SW480 (cell line): Measurements from ENCODE around the gene CLIP4.

Experiments
- DNase-seq: peaks from one replicate; pipeline ENCODE4 v3.0.0-alpha.2; 2016; ENCODE audit warnings: low spot score

CLIP4 gene

DNA sequence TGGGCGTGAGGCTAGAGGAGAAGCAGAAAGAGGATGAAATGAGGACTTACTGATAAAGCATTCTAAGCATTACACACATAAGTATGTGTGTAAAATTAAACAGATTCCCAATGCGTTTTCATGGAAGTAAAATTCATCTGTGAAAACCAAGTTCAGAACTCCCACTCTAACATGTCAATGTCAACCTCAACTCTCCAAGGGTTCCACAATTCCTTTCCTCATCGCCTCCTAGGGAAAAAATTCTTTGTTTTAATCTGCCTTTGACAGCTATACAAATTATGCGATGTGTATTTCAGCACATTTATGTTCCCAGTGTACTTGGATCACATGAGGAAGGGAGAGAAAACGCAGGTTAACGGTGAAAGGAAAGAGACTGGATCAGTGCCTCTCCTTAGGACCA lies 76.6 kb downstream of the CLIP4 start:
- no peak for DNase-seq

DNA sequence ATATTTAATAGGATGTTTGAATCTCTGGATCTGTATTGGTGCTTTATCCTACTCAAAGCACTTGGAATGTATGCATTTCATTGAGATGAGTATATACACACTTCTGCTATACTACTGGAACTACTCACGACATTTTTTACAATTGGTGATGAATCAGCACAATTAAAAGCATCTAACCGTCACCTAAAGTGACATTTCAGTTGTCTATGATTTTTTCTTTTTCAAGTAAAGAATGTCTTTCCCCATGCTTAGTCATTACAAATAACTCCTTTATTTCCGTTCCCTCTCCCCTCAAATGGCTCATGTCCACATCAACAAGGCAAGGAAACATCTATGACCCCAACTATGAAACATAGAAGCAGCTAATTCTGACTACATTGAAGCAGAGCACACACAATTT lies 77.3 kb downstream of the CLIP4 start:
- no peak for DNase-seq

DNA sequence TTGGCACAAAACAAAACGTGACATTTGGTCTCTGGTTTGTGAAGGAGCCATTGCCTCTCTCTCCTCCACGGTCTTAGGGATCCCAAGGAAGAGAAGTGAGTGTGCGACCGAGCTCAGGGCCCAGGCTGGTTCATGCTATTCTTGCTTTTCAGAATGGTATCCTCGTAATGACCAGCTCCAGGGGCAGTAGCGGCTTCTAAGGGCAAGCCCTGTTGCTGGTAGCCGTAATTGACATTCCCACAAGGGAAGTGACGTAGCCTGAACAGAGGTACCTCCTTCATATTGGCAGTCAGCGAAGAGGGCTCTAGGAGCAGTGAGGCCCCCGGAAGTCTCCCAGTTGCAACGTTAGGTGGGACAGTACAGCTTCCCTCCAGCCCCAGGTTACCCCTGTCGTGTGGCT lies 77.9 kb downstream of the CLIP4 start:
- no peak for DNase-seq

DNA sequence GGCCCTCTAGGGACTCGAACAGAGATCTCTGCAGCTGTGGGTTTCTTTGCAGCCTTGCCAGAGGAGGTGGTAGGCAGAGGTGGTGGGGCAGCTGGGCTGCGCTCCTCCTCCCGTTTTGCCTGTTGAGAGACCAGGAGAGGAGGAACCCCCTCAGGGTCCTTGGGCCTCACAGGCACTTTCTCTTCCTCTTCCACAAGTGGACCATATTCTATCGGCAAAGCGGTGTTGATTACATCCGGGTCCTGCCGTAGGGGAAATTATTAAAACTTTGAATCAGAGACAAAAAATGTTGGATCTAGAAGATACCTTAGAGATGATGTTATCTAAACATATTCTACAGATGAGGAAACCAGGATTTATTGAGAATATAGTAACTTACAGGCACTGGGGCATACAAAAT lies 78.5 kb downstream of the CLIP4 start:
- no peak for DNase-seq

DNA sequence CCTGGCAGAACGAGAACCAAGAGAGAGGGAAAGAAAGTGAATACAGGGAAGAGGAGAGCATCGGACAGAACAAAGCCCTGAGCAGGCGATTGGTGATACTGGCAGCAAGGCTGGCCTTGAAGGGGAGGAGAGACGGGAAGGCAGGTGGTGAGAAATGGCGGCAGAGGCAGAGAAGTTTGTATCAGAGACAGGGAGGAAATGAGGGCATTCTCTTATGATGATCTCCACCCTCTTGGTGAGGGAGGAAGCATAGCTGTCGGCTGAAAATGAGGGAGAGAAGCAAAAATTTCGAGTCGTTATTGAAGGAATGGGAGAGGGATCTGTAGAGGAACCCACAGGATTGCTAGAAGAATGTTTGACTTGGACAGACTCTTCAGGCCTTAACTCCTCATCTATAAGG lies 80.6 kb downstream of the CLIP4 start:
- DNase-seq: no peak

DNA sequence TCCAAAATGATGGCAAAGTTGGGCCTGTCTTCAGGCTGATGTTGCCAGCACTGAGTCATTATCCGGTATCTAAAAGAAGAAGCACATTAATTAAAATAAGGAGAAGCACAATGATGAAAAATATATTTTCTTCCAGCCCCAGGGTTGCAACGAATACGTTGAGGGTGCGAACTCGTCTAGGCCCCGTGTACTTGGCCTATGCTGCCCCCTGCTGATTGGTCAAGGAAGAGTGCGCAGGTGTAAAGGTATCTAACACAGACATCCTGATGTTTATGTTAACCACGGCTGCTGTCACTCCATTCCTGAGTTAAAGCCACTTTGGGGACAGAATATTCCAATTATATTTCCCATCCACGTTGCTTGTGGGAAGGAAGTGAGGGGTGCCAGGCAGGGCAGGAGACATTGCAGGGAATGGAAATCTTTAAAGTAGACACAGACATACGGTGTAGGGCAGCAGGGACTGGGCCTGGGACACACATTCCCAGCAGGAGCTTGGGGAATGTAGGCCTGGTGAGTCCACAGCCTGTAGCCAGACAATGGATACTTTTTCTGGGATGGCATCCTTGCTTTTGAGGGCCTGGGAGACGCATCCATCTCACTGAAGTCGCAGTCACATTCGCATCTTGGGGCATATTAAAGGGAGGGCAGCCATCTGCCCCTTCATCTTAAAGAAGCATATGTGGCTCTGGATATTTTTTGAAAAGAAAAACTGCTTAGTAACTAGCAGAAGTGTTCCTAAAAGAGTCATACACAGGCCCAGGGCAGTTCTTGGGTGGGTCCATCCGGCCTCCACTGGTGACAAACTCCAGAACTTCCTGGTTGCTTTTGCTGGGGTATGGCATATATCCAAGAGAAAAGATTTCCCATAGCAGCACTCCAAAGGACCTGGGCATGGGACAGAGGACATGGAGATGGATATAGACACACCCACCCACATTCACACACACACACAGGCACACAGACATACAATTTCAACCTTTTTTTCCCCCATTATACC lies 81.9 kb downstream of the CLIP4 start:
- peak; percentile 75 for DNase-seq

DNA sequence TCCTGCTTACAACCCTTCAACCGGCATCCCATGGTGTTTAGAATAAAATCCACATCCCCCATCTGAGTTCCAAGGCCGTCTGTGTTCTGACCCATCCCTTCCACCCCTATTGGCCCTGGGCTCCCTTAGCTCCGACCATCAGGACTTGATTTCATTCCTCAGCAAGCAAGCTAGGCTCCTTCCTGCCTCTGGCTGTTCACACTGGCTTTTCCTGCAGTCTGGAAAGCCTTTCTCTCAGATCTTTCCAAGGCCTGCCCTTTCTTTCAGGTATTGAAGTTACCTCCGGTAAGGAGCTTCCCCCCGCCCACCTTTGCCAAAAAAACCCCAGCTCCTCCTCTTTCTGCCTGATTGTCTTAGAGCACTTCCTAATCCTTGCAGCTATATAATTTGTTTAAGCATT lies 86.8 kb downstream of the CLIP4 start:
- no peak for DNase-seq

DNA sequence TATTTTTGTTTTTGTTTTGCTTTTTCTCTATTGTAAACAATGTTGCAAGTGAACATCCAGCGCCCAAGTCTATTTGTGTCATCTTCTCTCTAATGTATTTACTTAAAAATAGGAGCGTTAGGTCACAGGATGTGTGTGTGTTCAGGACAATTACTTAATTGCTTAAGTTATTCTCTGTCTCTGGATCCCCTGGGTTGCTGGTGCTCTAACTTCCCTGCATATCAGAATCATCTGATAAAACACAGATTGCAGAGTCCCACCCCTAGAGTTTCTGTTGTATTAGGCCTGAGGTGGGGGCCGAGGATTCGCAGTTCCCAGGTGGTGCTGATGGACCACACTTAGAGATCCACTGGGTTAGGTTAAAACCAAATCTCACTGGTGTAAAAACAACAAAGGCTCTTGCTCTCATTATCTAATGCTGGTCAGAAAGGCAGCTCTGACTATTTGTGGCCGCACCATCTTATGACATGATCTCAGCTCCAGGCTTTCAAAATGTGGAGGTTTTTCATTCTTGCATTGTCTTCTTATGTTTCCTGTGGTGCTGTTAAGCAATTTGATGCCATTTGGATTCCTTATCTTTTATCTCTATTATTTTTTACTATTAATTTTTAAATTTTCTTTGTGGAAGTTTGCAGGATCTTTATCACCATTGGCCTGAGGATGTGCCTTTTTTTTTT lies 87.7 kb downstream of the CLIP4 start:
- no peak for DNase-seq

DNA sequence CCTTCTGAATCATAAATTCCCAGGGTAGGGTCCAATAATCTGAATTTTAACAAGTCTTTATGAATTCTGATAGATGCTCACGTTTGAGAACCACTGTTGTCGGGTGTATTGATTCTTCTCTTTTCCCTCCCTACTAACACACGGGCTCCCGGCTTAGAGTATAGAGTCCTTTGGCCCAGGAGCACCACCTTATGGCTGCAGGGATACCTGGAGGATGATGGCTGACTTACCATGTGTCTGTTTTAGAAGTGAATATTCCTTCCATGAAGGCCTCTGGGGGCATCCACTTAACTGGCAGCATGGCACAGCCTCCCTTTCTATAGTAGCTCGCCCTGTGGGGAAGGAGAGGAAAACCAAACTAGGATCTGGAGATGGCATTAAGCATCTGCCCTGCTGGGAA lies 91.7 kb downstream of the CLIP4 start:
- no peak for DNase-seq

DNA sequence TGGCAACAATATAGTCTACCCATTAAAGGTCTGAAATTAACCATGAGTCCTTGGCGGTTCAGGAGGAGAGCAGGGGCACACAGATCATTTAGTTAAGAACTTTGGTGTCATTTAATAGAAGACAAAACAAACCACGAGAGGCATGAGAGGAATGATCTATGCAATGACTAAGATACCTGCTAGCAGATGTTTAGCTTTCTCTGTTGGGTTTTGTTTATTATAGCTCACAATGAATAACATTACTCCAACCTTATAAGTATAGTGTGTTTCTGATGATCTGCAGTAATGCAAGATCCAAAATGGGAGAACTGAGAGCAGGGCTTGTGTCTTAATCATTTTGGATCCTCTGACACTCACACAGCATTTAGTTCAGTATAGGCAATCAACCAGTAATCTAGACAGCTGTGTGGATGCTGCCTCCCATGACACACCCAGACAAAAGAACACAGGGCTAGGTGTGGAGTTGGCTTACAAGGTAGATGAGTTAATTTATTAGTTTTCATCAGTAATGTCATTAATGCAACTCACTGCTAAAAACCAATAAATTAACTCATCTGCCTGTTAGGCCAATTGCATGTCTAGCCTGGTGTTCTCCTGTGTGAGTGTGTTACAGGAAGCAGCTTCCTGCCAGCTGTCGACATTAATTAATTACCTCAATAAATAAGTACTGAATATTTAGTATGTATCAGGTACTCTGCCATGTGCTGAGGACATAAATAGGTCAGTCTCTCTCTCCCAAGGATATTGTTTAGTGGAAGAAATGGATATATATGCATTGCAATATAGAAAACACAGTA lies 92.3 kb downstream of the CLIP4 start:
- no peak for DNase-seq

DNA sequence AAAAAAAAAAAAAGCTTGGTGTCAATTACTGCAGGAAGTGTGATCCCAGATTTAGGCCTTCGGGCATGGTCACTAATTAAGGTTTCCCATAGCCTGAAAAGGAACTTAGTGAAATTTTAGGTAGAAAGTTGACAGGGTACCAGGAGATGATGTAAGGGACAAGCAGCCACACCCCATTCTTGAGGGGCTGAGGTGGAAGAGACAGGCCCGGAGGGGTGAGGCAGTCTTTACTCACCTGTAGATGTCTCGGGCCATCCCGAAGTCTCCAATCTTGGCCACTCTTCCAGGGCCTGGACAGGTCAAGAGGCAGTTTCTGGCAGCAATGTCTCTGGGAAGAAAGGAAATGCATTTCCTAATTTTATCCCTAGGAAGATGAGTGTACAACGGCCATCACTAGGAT lies 94.3 kb downstream of the CLIP4 start:
- no peak for DNase-seq

DNA sequence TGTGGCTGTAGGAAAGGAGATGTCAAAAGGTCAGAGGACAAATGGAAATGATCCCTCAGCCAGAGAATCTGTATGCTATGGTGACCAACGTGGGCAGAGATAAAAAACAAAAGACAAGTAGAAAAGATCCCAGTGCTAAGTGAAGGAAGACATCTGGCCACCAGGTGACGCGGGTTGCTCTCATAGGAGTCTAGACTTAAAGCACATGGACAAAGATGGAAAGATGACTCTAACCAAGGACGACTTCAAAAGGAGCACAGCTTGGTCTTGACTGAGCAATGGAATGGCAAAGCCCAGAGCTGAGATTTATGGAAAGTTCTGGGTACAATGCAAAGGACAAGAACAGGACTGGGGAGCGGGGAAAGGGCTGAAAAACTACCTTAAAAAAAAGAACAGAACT lies 96.8 kb downstream of the CLIP4 start:
- DNase-seq: no peak

DNA sequence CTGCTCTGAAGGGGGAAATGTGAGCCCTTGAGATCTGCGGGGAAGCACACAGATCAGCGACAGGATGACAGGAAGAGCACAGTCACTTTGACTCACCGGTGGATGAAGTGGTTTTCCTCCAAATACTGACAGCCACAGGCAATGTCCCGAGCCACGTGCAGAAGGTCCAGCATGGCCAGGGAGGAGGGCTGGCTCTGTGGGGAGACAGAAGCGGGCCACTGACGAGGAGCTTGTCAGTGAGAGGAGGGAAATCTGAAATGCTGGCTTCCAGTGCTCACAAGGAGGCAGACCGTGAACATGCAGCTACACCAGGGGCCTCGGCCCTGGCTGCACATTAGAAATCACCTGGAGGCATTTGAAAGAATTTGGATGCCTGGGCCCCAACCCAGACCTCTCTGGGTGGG lies 98.7 kb downstream of the CLIP4 start:
- no peak for DNase-seq

DNA sequence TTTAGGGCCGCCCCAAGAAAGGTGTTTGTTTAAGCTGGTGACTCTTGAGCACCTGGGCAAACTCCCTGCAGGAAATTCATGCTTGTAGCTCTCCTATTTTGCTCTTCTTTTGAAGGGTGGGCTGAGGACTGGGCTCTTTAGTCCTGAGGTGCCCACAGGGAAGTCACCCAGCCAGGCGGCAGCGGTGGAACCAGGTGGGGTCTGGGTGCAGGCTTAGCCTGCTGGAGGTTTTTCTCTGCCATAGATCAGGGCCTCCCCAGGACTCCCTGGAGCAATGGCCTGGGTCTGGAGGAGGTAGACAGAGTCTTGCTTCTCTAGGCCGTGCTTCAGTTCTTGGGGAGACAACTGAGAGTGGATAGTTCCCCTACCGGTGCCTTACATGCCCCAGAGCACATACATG lies 99.9 kb downstream of the CLIP4 start:
- DNase-seq: no peak

DNA sequence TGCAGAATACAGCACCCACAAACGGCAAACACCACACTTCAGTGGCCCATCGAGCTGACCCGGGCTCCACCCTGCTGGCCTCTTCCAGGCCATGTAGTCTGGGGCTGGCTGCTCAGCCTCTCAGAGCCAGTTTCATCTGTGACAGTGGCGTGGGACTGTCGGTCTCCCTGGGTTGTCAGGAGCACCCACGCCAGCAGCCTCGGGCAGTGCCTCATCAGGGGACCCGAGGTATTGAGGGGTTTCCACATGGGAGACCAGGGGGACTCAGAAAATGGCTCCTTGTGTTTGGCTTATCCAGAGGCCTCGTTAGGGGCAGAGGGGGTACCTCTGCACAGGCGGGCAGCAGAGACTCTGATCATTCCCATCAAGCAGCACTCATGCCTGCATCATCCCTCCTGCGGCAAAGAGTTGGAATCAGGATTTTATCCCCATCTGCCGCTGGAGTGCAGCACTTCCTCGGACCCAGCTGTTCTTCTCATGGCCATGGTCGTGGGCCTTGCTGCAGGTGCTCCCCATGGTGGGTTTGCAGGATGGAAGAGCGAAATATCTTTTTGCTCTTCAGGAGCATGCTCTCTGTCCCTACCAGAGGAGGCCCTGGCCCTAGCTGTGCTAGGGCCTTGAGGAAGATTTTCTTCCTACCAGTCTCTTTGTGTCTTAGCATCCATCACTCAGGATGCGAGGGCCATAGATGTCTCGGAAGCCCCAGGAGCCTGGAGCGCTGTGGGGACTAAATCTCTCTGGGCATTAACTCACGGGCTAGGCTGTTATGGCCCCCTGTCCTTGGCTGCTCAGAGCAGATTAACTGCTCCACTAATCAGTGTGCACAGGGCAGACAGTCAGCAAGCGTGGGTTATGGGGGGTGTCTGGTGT lies 100.8 kb downstream of the CLIP4 start:
- DNase-seq: no peak

DNA sequence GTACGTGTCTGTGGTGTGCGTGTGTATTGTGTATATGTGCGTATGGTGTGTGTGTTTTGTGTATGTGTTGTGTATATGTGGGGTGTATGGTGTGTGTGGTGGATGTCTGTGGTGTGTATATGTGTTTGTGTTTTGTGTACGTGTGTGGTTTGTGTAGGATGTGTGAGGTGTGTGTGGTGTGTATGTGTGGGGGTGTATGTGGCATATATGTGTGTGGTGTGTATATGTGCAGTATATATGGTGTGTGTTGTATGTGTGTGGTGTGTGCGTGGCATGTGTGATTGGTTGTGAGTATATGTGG lies 101.3 kb downstream of the CLIP4 start:
- DNase-seq: no peak

DNA sequence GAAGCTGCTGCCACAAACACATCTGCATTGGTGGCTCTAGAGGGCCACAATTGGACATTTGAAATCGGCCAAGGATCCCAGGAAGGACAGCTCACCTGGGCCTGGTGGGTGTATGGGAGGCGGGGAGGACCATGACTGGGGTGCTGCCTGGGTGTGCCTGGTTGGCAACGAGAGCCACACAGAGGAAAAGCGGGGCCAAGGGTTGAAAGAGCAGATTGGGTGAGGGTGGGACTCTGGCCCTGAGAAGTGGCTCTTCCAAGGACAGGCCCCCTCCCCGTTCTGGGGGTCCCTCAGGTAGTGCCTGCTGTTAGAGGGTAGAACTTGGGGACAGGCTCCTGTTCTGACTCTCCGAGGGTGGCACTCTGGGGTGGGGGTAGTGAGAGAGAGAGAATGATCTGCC lies 102.9 kb downstream of the CLIP4 start:
- DNase-seq: no peak

DNA sequence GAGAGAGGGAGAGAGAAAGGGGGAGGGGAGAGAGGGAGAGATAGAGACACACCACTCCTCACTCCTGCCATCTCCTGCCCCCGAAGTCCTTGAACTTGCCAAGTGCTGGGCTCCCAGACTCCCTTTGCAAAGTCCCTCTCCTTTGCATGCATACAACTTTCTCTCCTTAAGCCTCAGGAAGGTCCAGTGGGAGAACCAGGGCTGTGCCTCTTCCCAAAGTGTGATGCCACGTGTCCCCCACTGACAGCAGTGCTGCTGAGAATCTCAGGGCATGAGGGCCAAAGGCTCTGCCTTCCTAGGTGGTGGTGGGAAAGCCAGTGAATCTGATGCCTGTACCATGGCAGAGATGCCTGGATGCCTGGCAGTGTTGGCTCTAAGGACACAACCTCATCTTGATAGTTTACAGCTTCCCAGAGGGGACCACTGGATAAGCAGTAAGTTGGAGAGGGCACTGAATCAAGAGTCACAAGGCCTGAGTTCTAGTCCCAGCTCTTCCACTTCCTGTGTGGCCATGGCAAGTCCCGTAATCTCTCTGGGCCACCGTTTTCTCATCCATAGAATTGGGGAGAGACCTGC lies 103.4 kb downstream of the CLIP4 start:
- no peak for DNase-seq

DNA sequence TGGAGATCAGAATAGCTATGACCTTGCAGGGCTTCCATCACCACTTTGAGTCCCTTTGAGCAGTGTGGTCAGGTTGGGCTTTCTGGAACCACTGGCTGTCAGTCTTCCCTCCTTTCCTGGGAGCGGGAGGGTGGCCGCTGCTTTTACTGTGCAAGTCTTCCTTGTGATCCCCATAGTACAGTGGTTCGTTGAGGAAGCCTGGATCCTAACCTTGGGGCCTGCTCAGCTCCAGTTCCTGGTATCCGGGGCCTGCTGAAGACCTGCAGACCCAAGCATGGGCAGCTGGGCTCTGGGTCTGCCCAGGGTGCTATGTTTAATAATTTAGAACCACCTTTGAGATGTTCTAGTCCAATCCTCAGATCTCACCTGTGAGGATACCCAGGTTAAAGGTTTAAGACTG lies 104.2 kb downstream of the CLIP4 start:
- DNase-seq: no peak

DNA sequence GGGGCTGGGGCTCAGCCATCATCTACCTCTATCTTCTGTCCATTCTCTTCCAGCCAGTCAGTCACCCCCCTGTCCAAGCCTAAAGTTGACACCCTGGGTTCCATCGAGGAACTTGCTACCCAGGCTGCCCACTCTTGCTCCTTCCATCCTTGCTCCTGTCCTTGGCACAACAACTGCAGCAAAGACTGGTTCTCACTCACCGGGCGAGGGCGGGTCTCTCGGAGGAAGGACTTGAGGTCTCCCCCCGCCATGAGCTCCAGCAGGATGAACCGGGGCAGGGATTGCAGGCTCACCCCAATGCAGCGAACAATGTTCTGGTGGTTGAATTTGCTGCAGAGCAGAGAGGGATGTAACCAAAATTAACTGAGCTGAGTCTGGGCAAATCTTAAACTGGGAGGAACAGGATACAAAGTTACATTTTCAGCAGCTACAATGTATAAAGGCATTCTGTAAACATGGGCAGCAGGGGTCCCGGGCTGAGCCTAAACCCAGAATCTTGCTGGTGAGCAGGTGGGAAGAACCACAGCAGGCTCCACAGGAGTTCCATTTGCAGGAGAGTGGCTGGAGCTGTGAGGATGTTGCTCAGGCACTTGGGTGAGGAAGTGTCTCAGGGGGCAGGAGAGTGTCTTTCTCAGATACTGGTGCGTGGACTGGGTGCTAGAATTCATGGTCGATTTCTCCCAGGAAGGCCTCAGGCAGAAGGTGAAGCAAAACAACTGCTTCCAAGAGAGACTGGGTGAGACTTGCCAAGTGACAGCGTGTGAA lies 105.5 kb downstream of the CLIP4 start:
- DNase-seq: no peak
